ENCODE data around the gene SFXN1.
"Not testable (repeated sequence)": the region's sequence is repeated elsewhere in the genome, so short reads cannot be mapped to it uniquely, and the experiment has no call there.

Gene SFXN1, protein sequence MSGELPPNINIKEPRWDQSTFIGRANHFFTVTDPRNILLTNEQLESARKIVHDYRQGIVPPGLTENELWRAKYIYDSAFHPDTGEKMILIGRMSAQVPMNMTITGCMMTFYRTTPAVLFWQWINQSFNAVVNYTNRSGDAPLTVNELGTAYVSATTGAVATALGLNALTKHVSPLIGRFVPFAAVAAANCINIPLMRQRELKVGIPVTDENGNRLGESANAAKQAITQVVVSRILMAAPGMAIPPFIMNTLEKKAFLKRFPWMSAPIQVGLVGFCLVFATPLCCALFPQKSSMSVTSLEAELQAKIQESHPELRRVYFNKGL

DNA sequence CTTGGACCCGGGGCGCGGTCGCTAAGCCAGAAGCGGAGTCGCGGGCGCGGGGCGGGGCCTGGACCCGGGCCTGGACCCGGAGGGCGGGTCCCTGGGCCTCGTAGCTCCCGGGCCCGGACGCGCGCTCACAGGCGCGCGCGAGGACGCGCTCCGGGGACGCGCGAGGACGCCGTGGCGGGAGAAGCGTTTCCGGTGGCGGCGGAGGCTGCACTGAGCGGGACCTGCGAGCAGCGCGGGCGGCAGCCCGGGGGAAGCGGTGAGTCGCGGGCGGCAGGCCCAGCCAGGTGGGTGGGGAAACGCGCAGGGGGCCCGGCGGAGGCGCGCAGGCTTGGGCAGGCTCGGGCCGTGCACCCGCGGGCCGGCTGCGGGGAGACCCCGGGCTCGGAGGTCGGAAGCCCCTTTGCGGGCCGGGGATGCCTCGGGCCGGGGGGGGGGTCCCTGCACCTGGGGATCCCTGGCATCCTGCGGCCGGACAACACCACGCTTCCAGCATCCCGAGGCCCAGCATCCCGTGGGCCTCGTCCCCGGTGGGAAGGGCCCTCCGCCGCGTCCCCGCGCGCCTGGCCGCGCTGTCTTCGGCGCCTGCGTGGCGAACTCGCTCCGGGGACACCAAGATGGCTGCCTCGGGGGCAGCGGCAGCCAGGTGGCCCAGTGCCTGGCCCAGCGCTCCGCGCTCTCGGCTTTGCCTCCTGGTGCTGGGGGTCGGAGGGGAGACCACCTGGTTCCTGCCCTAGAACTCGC, at the start of gene SFXN1:
Gene SFXN1, plus strand, starts transcription at position 177 of the 741 bp plus-strand sequence. CDS start 13,544 bp downstream, outside the sequence.
- DNase-seq: no peak

DNA sequence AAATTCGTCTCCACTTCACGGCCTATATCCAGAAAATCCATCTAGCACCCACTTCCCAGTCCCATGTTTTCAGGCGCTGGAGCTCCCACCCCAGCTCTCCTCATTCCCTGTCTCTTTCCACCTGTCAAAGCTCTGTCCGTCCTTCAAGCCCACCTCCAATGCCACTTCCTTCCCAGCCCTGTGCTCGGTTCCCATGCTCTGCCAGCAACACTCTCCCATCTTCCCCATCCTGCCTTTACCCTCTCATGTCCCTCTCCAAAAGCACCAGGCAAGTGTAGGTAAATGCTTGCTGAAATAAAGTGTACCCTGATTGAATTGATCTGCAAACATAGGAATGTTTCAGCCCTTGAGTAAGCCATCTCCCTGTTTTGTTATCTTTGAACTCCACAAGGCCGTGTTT, 43.6 kb upstream of the SFXN1 start:
- DNase-seq: no peak

DNA sequence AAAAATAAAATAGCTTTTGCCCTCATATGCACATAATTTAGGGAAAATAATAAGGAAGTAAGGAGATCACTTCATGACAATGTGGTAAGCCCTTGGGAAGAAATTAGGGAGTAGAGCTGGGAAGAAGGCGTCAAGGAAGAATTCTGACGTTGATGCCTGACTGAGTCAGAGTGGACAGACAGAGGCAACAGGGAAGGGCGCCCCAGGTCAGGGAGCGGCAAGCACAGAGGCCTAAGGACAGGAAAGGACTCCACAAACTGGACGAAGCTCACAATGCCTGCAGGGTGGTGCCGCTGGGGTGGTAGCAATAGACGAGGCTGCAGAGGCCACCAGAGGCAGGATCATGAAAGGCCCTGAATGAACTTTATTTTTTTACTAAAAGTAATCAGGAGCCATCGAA, 42.0 kb upstream of the SFXN1 start:
- no peak for DNase-seq

DNA sequence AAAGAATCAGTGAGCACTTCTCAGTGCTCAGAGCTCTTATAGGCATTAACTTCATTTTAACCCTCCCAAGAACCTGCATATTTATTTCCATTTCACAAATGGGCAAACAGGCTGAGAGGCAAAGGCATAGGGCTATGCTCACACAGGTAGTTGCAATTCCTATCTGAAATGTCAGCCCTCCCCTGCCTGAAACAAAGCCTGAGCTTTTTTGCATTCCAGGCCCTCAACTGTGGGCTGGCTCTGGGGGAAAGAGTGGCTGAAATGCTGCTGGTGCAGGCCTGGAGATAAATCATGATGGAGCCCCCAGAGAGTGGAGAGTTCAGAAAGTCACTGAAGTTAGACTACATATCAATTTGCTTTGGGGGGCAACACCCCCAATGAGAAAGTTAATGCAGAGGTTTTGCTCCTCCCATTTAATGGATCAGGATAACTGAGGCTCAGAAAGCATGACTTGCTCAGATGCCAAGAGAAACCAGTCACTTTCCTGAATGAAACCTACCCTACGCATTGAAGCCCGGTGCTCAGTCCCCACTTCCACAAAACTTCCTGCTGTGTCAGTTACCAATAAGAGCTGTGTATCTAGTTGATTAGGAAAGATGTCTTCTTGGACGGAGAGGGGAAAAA, 40.0 kb upstream of the SFXN1 start:
- no peak for DNase-seq

DNA sequence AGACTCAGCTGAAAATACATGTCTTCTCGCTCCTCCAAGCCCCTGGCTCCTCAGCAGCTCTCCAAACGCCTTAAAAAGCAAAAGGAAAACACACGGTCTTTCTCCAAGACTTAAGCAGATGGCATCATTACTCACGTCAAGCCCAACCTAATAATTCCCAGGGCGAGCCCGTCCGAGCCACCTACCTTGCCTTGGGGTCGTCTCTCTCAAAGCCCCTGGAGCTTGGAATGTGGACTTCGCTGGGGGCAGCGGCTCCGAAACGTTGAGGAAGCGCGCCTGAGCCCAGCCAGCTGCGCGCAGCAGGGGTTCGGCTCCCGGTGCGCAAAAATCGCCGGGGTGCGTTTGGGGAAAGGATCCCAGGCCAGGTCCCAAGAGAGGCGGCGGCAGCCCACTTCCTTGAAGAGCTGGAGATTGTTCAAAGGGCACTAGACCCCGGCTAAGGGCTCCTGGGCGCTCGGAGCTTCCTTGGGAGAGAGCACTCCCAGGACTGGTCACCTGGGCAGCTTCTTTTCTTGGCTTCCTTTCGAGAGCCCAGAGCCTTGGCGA, 34.8 kb upstream of the SFXN1 start:
- DNase-seq: no peak

DNA sequence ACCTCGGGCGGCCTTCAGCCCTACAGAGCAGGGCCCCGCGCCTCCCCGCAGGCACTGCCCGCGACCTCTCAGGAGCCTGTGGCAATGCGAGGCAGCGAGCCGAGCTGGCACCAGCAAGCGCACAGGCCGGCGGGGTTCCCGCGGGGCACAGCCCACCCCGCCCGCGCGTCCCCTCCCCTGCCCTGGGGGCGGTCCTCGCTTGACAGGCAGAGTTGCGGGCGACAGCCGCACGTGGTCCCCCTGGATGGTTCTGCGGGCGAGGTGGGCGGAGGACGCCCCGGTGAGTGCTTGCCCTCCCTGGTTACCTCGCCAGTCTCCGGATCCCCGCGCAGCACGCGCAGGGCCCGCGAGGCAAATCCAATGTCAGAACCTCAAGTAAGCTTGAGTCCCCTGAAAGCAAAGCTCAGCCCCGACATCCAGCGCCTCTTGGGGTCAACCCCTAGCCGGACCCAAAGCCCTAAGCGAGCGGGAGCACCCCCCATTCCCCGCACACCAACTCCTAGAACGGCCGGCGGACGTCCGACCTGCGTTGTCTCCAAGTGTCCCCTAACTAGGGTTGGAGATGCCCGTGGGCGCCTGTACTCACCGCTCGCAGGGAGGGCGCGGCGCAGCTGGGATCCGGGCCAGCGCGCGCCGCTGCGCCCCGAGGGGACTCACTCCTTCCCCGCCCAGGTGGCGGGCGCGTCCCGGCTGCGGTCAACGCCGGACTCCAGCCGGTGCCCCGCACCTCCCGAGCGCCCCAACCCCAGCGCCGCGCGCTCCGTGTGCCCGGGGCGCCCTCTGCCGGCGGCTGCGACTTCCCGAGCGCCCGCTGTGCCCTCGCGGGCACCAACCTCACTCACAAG, 34.1 kb upstream of the SFXN1 start, which contains the start of gene DRD1:
Gene DRD1, minus strand, starts transcription at position 123 of the 845 bp plus-strand sequence. CDS start 1,083 bp downstream, outside the sequence.
- DNase-seq: no peak

DNA sequence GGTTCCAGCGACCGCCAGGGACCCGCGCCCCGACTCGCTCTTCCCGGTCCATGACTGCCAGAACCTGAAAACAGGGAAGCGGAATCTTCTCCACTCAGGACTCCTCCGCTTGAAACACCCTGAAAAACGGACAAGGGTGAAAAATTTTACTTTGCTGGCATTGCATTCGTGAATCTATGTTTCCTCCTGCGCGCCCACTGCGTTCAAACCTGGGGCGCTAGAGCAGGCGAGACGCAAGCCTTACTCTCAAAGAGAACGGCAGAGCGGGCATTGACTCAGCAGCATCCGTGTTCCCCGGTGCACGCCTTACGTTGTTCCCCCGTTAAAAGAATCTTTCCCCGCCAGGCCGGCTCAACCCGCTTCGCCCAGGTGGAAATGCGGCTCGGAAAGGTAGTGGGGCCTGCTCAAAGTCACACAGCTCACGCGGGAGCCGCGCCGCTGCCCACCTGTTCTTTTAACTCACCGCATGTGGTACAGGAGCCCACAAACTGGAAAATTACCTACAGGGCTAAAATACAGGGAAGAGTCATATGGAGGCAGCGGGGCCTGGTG, 33.4 kb upstream of the SFXN1 start:
- no peak for DNase-seq

DNA sequence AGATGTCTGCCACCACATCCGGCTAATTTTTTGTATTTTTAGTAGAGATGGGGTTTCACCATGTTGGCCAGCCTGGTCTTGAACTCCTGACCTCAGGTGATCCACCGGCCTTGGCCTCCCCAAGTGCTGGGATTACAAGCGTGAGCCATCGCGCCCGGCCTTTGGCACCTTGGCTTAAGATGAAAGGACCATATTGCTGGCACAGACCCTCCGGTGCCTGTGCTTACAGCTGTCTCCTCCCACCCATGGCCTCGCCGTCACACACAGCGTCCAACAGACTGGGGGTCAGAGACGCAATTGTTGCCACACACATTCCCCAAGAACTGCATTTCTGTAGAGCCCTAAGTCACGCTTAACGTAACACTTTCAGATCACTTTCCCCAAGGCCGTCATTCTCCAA, 32.0 kb upstream of the SFXN1 start:
- not testable (repeated sequence) for DNase-seq

DNA sequence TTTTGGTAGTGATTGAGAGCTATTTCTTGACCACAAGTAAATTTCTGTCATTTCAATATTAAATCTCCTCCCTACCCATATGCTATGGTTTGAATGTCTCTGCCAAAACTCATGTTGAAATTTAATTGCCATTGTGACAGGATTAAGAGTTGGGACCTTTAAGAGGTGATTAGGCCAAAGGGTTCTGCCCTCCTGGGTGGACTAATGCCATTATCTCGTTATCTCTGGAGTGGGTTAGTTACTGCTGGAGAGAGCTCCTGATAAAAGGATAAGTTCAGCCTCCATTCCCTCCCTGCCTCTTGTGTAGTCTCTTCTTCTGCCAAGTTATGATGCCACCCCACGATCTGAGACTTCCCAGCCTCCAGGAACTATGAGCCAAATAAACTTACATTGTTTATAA, 30.8 kb upstream of the SFXN1 start:
- no peak for DNase-seq

DNA sequence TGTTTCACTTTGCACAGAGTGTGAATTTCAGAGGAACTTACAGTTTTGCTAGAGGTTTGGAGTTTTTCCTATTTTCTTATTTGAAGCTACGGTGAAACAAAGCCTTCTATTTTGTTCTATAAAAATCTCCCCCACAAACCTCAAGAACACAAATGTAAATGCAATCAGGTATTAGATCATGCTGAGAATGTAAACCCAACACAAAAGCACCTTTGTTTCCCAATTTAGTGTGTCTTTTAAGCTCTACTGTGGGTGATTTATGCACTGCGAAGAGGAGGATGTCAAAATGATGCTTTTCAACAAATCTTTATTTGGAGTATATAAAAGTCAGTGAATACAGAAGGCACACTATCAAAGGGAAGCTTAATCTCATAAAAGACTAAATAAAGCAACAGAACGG, 30.1 kb upstream of the SFXN1 start:
- no peak for DNase-seq

DNA sequence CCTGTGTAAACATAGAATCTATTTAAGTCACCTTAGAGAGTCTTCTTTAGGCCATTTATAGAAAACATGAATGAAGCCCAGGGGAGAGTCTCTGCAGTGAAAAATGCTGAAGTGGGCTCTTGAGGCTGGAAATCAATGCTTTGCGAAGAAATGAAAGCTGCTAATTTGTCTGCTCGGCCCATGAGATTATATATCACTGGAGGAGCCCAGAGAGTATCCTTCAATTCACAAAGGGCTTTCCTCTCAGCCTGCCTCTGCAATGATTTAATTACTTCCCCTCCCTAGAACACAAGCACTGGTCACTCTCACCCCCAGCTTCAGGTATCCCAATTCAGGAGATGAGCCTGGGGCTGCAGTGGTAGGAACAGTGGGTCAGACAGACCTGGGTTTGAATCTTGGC, 26.2 kb upstream of the SFXN1 start:
- DNase-seq: peak; percentile 92

DNA sequence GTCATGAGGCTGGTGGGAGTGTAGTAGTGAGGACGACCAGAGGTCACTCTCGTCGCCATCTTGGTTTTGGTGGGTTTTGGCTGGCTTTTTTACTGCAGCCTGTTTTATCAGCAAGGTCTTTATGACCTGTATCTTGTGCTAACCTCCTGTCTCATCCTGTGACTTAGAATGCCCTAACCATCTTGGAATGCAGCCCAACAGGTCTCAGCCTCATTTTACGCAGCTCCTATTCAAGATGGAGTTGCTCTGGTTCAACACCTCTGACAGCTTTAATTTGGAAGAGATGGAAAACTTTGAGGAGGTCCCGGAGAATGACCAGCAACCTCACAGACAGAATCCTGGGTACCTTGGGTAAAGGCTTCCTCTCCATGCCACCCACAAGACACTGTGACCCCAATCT, 24.0 kb upstream of the SFXN1 start:
- not testable (repeated sequence) for DNase-seq

DNA sequence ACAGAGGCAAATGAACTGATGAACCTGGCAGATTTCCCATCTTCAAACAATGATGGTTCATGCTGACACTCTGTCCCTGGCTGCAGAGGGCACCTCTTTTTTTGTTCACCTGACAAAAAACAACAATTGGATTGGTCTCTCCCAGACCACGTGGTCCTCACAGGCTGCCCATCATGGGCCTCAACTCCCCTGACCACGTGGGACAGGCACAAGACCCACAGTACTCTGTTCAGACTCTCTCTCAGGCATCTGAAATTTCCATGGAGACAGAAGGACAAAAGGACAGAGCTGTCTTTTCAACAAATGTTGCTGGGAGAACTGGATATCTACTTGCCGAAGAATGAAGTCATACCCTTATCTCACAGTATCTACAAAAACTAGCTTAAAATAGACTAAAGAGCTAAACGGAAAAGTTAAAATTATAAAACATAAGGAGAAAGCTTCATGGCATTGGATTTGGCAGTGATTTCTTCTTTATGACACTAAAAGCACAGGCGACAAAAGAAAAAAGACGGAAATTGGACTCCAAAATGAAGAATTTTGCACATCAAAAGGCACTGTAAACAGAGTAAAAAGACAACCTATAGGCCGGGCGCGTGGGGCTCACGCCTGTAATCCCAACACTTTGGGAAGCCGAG, 22.1 kb upstream of the SFXN1 start:
- DNase-seq: no peak

DNA sequence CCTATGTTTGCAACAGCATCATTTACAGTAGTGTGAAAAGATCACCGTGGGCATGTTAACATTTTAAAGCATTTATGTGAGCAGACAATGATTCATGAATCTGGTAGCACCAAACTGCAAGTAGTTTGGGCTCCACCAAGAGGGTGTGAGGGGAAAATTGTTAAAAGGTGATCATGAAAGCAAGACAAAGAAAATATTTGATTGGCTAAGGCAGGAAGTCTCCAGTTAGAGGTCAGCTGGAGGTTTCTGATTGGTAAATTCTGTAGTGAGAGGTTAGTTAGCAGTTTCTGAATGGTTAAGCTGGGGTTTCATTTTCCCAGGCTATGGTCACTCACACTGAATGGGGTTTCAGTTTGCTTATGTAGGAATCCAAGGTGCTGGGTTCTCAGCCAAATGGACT, 20.9 kb upstream of the SFXN1 start:
- no peak for DNase-seq

DNA sequence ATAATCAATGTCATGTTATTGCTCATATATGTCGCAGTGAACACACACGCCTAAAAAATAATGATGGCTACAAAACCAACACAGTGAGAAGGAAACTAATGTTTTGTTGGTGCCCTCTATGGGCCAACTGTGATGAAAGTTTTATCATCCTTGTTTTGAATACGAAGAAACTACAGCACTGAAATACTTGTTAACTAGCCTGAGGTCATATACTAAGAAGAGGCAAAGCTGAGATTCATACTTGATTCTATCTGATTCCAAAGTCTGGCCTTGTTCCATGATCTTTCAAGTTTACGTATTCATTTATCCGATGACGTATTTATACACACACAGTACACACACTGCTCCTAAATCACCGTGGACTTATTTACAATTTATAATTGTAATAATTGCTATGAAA, 18.2 kb upstream of the SFXN1 start:
- no peak for DNase-seq

DNA sequence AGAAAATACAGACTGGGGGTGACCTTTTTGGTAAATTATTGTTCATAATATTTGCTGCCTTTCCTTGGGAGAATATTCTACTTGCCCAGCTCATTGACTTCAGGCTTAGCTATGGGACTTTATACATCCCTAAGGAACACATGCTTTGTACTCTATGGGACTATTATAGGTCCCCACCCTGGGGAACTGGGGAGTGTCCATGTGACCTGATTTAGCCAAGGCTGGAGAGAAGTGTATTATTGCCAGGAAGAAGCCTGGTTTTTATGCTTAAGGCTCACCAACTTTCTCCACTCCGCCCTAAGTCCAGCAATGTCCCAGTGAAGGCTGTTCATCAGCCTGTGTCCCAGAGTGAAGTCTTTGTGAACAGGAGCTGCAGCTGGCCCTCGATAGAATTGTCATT, 17.8 kb upstream of the SFXN1 start:
- no peak for DNase-seq

DNA sequence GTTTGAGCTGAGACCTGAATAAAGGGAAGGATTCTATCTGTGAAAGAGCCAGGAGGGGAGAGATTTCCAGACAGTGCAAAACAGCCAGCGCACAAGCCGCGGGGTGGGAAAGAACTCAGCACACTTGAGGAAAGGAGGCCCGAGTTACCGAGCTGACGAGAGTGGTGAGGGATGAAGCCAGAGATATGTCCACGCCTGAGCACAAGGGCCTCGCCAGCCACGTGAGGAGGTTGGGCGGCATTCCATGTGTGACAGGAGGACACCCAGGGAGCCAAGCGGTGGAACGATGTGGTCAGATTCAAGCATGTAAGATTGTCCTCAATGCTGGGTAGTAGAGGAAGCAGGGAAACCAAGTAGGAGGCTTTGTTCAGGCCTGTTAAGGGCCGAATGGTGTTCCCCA, 17.0 kb upstream of the SFXN1 start:
- DNase-seq: no peak

DNA sequence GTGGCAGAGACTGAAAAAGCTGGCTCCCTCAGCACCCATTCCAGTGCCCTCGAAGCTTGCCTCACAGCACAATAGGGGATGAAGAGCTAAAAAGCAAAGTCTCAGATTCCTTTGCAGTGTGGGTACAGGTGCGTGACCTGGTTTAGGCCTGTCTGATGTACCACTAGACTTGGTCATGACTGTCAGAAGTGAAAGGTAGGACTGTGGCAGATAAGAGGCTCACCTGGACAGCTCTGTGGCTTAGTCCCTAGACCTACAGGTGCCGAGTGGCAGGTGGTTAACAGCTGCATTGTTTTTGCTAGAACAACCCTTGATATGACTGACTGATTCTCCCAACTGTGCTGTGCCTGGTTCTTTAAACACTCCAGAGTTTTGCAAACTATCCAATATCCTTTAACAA, 14.7 kb upstream of the SFXN1 start:
- DNase-seq: peak; percentile 99

DNA sequence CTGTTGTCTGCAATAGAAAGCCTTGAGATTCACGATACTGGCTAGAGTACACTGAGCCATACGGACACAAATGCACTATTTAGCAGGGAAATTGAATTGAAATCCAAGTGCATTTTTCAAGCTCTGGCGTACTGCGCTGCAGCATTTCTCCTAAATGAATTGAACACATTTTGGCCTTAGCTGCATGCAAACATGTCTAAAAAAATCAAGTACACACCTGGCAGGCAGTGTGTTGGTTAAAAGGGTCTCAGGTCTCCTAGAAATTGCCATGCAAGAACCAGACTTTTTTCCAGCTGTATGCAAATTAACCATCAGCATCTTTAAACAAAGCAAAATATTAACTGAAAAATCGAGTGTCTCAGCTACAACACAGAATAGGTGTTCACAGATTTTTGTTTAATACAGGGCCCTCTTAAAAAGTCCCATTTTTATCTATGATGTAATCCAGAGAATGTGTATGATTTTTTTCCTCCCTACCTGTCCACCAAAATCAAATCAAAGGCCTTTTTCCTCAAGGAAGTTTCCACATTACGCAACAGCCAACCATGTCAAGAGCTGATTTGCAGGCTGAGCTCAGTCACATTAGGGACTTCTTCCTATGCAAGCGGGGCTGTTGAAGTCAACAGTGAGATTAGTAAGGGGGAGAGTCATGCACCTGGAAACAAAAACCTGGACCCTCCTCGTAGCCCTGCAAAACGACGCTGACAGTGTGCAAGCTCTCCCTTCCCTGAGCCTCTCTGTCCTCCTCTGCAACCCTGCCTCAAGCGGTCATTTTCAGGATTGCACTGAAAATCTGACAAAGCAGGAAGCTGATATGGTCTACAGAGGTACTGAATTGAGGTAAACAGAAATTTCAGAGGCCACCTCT, 14.1 kb upstream of the SFXN1 start:
- DNase-seq: no peak

DNA sequence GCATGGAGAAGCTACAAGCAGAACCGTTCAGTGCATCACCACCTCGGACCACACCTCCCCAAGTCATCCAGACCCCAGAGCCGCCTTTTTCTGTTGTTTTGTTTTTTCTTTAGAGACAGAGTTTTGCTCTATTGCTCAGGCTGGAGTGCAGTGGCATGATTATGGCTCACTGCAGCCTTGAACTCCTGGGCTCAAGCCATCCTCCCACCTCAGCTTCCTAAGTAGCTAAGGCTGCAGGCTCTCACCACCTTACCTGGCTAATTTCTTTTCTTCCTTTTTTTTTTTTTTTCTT, 13.5 kb upstream of the SFXN1 start:
- no peak for DNase-seq

DNA sequence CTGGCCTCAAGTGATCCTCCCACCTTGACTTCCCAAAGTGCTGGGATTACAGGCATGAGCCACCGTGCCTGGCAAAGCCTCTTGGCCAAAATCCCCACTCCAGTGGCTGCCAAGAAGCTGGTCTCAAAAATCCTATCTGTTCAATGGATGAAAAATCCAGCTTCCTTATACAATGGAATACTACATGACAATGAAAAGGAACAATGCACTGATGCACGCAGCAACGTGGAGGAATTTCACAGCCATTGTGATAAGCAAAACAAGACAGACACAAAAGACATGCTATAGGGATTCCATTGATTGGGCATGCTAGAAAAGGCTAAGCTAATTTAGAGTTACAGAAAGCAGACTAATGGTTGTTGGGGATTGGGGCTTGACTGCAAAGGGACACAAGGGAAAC, 13.1 kb upstream of the SFXN1 start:
- no peak for DNase-seq
